Inferior parietal cortex (tissue), 1 donor: Measurements from ENCODE around the gene RAB20.
A peak's percentile ranks its signal among the peaks of the same experiment; 100 is the strongest.
"Not testable (repeated sequence)": the region's sequence is repeated elsewhere in the genome, so short reads cannot be mapped to it uniquely, and the experiment has no call there.

Experiments used
- DNase-seq: peaks from one replicate; pipeline ENCODE4 v3.0.0-alpha.2; 2016; ENCODE audit errors: extremely low spot score

Gene RAB20

DNA sequence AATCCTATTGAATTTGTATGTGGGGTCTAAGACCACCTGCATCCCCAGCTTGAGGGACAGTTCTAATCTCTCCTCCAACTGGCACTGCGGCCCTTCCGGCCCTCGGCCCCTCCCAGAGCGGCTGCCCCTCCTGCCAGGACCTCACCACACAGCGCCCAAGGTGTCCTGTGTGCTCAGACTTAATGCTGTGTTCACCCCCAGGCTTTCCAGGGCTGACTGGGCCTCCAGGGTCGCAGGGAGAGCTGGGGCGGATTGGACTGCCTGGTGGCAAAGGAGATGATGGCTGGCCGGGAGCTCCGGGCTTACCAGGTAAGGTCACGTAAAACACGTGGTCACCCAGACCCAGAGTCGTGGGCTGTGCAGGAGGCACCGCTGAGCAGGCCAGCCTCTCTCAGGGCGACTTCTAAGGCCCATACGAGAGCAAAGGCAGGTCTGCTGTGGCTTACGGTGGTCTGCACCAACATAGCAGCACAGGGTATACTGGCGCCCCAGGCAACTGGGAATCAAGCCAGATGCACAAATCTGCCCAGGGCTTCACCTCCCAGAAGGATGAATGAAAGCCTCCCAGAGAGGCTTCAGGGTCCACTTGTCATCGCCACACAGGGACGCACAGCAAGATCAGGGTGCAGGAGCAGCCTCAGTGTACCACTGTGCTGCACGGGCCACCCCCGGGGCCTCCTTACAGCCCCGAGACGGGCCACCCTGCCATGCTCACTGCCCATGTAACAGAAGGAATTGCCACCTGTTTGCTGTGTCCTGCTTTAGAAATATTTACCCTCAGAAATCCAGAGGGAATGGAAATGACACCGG lies 69.4 kb downstream of the RAB20 start:
- no peak for DNase-seq

DNA sequence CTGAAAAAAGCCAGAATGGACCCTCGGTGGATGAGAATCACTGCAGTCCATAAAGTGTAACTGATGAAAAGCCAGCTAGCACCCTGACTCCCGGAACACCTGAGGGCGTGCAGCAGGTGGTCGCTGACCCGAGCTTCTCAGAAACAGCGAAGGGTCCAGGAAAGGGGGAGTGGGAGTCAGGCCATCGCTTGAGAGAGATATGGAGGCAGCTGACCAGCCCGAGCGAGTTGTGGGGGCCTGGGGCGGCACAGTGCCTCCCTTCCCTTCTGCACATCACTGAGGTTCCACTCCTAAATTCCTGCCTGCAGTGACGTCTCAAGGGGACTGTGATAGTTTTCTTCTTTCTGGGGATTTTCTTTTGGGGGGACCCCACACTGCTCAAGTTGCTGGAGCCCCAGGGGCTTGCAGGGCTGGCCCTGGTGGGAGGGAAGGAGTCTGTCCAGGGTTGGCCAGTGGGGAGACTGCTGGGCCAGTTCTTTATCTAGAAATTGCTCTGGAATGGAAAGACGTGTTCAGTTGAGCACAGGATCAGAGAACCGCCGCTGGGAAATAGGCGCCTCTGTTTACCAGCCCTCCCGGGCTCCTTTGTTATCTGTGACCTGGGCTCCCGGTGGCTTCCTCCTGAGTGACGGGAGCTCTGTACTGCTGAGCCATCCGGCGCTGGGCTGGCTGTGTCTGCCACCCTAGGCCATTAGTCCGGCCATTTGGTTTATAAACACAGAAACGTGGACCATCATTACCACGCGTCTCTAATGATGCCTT lies 71.3 kb downstream of the RAB20 start:
- DNase-seq, result no peak

DNA sequence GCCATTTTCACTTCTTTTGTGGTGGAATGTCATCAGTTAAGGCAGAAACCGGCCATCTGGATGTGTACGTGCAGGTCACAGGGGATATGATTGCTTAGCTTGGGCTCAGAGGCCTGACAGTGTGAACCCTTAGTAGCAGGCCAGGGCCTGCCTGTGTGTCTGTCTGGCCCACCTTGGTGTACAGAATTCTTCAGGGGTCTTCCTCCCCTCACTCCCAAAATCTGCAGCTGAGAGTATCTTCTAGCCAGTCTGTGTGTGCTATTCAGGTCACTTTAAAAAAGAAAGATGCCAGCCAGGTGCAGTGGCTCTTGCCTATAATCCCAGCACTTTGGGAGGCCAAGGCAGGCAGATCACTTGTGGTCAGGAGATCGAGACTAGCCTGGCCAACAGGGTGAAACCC lies 74.6 kb downstream of the RAB20 start:
- DNase-seq, result not testable (repeated sequence)

DNA sequence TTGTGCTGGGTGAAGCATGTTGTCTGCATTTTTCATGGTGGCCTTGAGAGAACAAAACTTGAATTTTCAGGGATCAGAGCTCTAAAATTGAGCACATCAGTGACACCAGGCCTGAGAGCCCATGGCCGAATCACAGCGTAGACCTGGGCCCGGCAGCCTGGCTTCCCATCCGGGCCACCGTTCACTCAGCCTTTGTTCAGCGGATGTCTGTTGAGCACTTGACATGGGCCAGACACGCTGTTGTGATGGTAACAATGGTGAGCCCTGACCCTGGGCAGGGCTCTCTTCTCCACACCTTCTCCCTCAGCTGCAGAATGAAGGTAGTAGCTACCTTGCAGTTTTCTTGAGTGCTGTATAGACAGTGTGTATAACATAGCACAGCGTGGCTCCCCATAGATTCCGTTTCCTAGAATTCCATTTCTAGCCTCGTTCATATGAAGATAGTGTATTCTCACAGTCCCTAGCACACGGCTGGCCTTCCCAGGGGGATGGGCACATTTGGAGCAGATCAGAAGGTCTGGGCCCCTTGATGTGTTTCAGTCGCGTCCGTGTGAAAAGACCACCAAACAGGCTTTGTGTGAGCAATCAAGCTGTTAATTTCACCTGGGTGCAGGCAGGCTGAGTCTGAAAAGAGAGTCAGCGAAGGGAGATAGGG lies 75.3 kb downstream of the RAB20 start:
- no peak for DNase-seq

DNA sequence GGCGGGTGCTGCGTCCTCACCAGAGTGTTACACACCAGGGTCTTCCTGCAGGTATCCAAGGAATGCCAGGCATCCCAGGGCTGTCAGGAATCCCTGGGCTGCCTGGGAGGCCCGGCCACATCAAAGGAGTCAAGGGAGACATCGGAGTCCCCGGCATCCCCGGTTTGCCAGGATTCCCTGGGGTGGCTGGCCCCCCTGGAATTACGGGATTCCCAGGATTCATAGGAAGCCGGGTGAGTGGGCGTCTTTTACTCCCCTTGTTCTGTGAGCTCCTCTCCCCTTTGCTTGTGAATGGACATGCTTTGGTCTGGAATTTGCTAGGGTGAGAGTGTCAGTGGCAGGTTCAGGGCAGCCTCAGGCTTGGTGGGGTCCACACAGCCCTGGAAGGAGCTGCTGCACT lies 75.9 kb downstream of the RAB20 start:
- no peak for DNase-seq

DNA sequence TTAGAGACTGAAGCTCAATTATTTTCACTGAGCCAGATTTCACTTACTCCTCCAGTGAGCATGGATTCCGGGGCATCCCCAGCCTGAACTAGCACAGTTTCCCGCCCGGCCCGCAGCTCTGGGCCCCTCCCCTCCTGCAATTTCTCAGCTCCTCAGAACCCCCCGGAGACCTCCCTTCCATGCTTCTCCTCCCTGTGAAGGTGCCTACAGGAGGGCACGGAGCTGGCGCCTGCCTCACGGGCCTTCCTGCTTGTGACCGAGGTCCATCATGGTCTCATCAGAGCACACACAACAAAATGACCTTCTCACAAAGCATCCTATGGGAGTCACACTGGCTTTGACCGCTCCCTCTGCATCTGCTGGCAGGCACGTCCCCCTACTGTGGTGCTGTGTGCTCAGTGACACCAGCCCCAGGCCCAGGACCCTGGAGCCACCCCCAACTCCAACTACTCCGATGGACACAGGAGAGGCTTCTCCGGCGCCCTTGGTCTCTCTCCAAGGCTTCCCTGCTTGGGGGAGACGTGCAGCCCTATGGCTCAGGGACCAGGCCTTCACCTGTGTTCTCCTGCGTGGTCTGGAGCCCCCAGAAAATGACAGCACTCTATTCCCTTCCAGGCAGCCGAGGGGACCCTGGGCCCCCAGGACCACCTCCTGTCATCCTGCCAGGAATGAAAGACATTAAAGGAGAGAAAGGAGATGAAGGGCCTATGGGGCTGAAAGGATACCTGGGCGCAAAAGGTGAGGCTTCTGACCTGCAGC lies 77.1 kb downstream of the RAB20 start:
- no peak for DNase-seq

DNA sequence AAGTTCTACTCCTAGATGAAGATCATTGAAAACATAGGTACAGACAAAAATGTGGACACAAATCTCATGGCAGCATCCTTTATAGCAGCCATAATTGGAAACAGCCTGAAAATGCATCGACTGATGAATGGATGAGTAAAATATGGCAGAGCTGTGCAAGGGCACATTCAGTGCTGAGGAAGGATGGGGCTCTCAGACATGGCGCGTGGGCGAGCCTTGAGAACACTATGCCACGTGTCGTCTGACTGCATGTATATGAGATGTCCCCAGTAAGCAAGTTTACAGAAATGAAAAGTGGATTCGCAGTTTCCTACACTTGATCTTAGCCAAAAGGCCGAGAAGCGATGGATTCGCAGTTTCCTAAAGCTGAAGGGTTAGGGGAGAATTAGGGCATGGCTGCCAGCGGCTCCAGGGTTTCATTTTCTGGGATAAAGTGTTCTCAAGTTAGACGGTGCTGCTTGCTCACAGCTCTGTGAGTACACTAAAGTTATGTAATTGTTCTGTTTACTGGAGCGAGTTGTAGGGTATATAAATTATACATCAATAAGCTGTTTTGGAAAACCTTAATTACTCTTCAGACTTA lies 78.0 kb downstream of the RAB20 start:
- DNase-seq, result peak; percentile 48

DNA sequence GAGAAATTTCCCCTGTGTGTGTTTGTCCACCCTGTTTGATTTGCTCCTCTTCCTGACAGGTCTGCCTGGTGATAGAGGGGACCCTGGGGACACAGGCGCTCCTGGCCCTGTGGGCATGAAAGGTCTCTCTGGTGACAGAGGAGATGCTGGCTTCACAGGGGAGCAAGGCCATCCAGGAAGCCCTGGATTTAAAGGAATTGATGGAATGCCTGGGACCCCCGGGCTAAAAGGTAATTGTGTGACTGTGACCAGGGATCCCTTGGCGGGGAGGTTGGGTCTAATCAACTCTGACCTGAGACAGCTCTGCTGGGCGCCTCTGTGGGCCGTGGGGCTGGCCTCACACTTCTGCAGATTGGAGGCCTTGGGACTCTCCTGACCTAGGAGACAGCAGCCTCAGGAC lies 81.4 kb downstream of the RAB20 start:
- DNase-seq, result no peak

DNA sequence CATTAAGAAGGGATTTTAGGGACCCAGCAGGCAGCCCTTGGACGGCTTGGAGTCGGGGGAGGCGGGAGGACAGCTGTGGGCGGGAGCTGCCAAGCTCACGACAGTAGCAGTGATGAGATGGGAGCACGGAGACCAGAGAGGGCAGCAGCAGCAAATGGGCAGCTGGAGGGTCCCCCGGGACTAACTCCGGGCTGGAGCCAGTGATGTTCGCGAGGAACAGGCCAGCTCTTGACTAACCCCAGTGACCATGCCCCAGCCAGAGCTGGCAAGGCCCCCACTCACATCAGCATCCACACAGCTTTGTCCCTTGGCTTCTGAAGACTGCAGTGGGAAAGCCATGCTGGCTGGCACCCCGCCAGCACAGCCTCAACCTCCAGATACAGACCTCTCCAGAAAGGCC lies 81.9 kb downstream of the RAB20 start:
- DNase-seq, result no peak

DNA sequence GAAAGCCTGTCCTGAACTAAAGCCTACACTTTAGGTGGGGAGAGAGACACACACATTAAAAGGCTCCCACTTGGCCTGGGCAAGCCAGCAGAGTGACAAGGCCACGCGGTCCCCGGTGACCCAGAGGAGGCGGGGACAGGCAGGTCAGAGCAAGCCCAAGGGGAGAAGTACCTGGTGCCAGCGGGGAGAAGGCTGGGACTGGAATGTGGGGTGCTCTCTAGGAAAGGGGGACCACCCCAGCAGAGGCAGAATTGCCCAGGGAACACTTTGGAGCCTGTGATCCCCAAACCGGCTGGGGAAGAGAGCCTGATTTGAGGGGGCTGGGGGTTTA lies 82.3 kb downstream of the RAB20 start:
- DNase-seq, result no peak

DNA sequence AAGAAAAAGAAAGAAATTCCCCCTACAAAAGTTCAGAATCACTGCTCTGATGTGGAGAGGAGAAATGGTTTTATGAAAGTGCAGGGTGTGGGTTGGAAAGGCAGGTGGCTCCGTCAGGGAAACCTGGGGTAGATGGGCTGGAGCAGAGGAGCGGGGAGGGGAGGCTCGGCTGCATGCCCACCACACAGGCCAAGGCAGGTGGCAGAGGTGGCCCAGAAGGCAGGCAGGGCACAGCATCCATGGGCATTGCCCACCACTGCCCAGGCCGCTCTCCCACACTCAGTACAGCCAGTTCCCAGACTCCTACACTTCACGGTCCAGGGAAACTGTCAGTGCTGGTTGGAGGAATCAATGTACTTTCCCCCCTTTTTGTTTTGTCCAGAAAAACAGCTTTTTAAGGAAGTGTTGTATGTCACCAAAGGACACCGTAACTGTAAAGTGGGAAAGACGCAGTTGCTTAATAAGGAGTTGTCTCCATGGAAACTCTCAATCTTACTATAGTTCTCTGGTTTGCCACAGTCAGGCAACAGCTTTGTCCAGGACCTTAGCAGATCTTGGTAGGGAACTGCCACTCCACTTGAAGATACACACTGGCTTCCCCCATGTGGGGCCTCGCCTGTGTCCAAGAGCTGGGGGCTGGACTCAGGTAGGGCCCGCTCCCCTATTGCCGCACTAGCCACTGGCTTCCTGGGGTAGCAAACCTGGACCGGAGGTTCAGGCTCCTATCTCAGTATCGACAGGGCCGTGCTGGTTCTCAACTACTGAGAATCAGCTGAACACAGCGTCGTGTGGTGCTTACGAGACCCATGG lies 82.9 kb downstream of the RAB20 start:
- DNase-seq, result no peak

DNA sequence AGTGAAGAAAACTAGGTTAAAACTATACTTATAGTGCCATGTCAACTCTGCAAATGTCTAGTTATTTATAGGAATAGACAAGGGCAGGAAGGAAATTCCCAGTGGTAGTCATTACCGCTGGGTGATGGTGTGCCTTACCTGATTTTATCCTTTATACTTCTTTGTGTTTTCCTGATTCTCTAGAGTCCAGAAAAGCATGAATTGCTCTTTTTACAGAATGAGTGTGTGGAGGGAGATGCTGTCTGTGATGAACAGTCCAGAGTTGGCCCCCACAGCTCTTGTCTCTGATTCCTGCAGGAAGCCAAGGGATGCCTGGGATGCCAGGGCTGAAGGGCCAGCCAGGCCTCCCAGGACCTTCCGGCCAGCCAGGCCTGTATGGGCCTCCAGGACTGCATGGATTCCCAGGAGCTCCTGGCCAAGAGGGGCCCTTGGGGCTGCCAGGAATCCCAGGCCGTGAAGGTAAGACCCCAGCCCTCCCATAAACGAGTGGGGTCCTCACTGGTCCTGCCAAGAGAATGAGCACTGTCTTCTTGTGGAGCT lies 83.7 kb downstream of the RAB20 start:
- DNase-seq, result no peak

DNA sequence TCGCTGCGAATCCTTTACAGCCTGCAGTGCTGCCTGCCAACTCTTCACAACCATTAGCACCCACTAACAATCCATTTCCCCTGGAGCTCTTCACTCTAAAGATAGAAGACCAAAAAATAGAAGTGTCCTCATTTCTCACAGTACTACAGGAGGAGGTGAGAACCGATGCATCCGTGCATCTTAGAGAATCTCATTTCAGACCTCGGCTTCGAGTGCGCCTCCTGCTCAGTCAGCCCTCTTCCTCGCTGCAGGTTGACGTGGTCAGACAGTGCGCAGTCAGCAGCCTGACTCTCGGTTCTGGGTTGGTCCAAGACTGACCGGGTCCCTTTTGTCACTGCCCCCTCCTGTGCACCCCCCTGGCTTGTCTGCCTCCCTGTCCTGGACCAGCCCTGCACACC lies 85.3 kb downstream of the RAB20 start:
- DNase-seq, result peak; percentile 30

DNA sequence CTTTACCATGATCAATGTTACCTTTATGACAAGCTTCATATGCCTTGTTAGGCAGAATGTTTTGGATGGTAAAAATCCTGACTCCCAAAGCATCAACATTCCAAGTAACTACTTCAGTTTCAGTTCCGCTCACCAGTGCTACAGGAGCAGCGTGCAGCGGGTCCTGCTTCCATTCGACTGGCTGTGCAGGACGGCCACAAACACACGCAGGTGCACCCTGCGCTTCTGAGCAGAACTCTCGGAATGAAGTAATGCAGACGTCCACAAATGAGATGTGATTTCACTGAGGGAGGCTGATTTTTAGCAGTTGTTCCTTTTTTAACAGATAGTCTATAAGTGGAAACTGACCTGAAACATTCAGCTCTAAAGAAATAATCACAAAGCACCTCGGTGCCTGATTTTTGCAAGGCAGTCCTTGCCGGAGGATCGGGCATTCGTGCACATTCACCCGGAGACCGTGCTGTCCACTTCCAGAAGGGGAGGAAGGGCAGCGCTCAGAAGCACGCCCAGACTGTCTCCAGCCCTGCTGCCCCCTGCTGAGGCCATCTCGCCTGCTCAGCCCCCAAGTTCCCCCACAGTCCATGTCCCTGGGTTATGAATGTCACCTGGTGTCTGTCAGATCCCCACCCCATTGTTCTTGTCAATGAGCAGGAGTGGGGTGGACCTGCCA lies 85.8 kb downstream of the RAB20 start:
- DNase-seq, result no peak

DNA sequence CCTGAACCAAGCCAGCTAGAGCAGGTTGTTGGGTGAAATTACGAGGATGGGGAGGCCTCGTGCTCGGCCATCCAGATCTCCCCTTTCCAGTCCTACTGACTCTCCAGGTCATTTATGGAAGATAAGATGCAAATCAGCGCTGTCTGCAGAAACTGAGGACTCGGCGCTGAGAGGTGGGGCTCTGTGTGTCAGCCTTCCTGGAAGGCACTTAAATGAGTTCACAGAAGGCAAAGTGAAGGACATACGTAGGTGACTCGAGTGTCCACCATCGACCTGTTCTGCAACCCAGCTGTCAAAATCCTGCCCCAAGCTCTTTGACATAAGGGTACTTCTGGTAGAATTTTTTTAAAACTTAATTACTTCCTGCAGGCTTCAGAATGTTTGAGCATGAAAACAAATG lies 86.4 kb downstream of the RAB20 start:
- no peak for DNase-seq

DNA sequence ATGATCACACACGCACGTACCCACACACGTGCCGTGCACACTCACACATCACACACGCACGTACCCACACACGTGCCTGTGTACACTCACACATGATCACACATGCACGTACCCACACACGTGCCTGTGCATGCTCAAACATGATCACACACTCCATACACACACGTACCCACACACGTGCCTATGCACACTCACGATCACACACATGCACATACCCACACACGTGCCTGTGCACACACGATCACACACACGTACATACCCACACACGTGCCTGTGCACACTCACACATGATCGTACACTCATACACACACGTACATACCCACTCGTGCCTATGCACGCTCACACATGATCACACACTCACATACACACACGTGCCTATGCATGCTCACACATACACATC lies 86.8 kb downstream of the RAB20 start:
- no peak for DNase-seq
